KG1 (cell line): ENCODE data around the gene MYO3A.

ENCODE experiments used
- DNase-seq: peaks from one replicate; lab custom pipeline; 2025; lab: John Stamatoyannopoulos, UW

MYO3A gene

GRCh38 chr10:25933653-25934608, at the start of gene MYO3A:
Gene MYO3A (plus strand): TSS chr10:25934229. CDS start chr10:25952111, 17,882 bp downstream.
- no peak for DNase-seq

GRCh38 chr10:25888627-25889026, 45.4 kb upstream of the MYO3A start:
- DNase-seq, result no peak

GRCh38 chr10:25890995-25891394, 43.0 kb upstream of the MYO3A start:
- no peak for DNase-seq

- no peak for DNase-seq
These were observed 38.2 kb upstream of the MYO3A start for GRCh38 chr10:25895856-25896255.

GRCh38 chr10:25896421-25896820, 37.6 kb upstream of the MYO3A start:
- DNase-seq, result no peak

GRCh38 chr10:25899304-25899703, 34.7 kb upstream of the MYO3A start:
- DNase-seq, result no peak

GRCh38 chr10:25901199-25901598, 32.8 kb upstream of the MYO3A start:
- no peak for DNase-seq

GRCh38 chr10:25902002-25902401, 32.0 kb upstream of the MYO3A start:
- DNase-seq, result no peak

GRCh38 chr10:25907261-25907660, 26.8 kb upstream of the MYO3A start:
- no peak for DNase-seq

- DNase-seq, result no peak
These were observed 21.2 kb upstream of the MYO3A start for GRCh38 chr10:25912866-25913265.

- no peak for DNase-seq
These were observed 19.3 kb upstream of the MYO3A start for GRCh38 chr10:25914776-25915175.

- DNase-seq, result no peak
These were observed 651 bp downstream of the MYO3A start for GRCh38 chr10:25934621-25935139.

GRCh38 chr10:25938405-25938804, 4.4 kb downstream of the MYO3A start:
- no peak for DNase-seq

- no peak for DNase-seq
These were observed 10.7 kb downstream of the MYO3A start for GRCh38 chr10:25944771-25945170.

GRCh38 chr10:25952857-25953256, 18.8 kb downstream of the MYO3A start:
- no peak for DNase-seq

GRCh38 chr10:25954851-25955250, 20.8 kb downstream of the MYO3A start:
- DNase-seq, result no peak

GRCh38 chr10:25959540-25960232, 25.7 kb downstream of the MYO3A start:
- no peak for DNase-seq

GRCh38 chr10:25965584-25965983, 31.6 kb downstream of the MYO3A start:
- no peak for DNase-seq

GRCh38 chr10:25966844-25967243, 32.8 kb downstream of the MYO3A start:
- no peak for DNase-seq

- no peak for DNase-seq
These were observed 38.6 kb downstream of the MYO3A start for GRCh38 chr10:25972631-25973030.

GRCh38 chr10:25974897-25975459, 40.9 kb downstream of the MYO3A start:
- DNase-seq, result no peak

- no peak for DNase-seq
These were observed 44.7 kb downstream of the MYO3A start for GRCh38 chr10:25978771-25979170.

- no peak for DNase-seq
These were observed 48.1 kb downstream of the MYO3A start for GRCh38 chr10:25982107-25982506.
